ENCODE data around the gene RPS6KA5. TPM values are rescaled to one million over a fixed set of nuclear protein-coding genes. Genes with fewer than 3 reads are reported as not detected.
A peak's percentile ranks its signal among the peaks of the same experiment; 100 is the strongest.
"Not testable (repeated sequence)": the region's sequence is repeated elsewhere in the genome, so short reads cannot be mapped to it uniquely, and the experiment has no call there.

The RPS6KA5 gene
- total and polyA plus RNA-seq, 10 donors, result 1.4 to 17.8 (median 8.5) TPM

GRCh38 chr14:91092073-91092472, 31.6 kb upstream of the RPS6KA5 start:
- Histone ChIP-seq H3K4me1 (peaks cover 0 to 13% (median 0%) of the 10 kb centered on the region in 6 donors), H3K9me3 (no peaks in the 10 kb centered on the region), H3K36me3 (no peaks in the 10 kb centered on the region), H3K27me3 (replicated peaks in 1 of 7) (no peaks in the 10 kb centered on the region), H3K27ac (no peak overlapping the region), H3K4me3 (no peak overlapping the region)
- TF ChIP-seq POLR2AphosphoS5 (IDR thresholded peaks at IDR 0.05) (no peak), POLR2A (IDR thresholded peaks at IDR 0.05) (no peak), CTCF (IDR thresholded peaks at IDR 0.05 in 8 of 11, conservative IDR thresholded peaks at IDR 0.05 in 3 of 11) (no peak)
- intact Hi-C loops (cut with DNase I; ENCODE audit: low total_unique reads), result no loop called here
- DNase-seq, result no peak
- 88 to 93% (median 91%) methylated on average over 3 of the region's 3 CpGs for WGBS, 5 donors

DNA sequence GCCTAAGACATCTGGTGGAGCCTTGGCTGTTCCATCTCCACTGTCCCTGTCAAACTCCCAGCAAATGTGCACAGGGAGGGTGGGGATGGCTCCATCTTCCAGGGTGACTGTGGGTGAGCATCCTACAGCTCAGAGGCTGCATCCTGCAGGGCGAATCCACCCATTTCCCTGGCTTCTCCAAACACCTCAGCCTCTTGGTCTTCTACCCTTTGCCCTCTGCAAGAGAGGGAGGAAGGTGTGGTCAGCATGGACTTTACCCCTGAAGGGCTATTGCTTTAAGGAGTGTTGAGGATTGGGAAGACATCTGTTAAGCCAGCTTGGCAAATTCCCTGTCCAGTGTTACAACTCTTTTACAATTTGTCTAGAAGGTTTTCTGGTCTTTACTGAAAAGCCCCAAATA, 30.3 kb upstream of the RPS6KA5 start:
- WGBS, 5 donors, result 83 to 100% (median 89%) methylated on average over 1 of the region's 1 CpG
- Histone ChIP-seq H3K36me3 (no peaks in the 10 kb centered on the region), H3K27me3 (replicated peaks in 1 of 7) (no peaks in the 10 kb centered on the region), H3K4me3 (no peak overlapping the region), H3K9me3 (no peaks in the 10 kb centered on the region), H3K27ac (no peak overlapping the region), H3K4me1 (peaks cover 0 to 17% (median 0%) of the 10 kb centered on the region in 6 donors)
- DNase-seq, result no peak
- intact Hi-C loops (cut with DNase I; ENCODE audit: low total_unique reads), result no loop called here
- TF ChIP-seq POLR2AphosphoS5 (IDR thresholded peaks at IDR 0.05), result no peak
- TF ChIP-seq CTCF (IDR thresholded peaks at IDR 0.05 in 8 of 11, conservative IDR thresholded peaks at IDR 0.05 in 3 of 11), result no peak
- TF ChIP-seq POLR2A (IDR thresholded peaks at IDR 0.05), result no peak

- no peaks in the 10 kb centered on the region for H3K36me3 ChIP-seq
- no peak overlapping the region for H3K4me3 ChIP-seq
- H3K27ac ChIP-seq, result no peak overlapping the region
- H3K27me3 ChIP-seq (replicated peaks in 1 of 7), result no peaks in the 10 kb centered on the region
- H3K9me3 ChIP-seq, result no peaks in the 10 kb centered on the region
- WGBS, 5 donors, result 75 to 85% (median 79%) methylated on average over 7 of the region's 7 CpGs
- no peak for DNase-seq
- intact Hi-C loops (cut with DNase I; ENCODE audit: low total_unique reads), result no loop called here
- H3K4me1 ChIP-seq, result peaks cover 0 to 17% (median 0%) of the 10 kb centered on the region in 6 donors
- TF ChIP-seq POLR2A (IDR thresholded peaks at IDR 0.05) (no peak), POLR2AphosphoS5 (IDR thresholded peaks at IDR 0.05) (no peak), CTCF (IDR thresholded peaks at IDR 0.05 in 8 of 11, conservative IDR thresholded peaks at IDR 0.05 in 3 of 11) (no peak)
Measured at GRCh38 chr14:91089958-91090535, 29.6 kb upstream of the RPS6KA5 start.

- Histone ChIP-seq H3K27me3 (replicated peaks in 1 of 7) (no peaks in the 10 kb centered on the region), H3K27ac (peak overlapping the region in 1 of 8 donors; percentile 75), H3K4me3 (no peak overlapping the region), H3K9me3 (no peaks in the 10 kb centered on the region), H3K36me3 (no peaks in the 10 kb centered on the region), H3K4me1 (peaks cover 0 to 17% (median 0%) of the 10 kb centered on the region in 6 donors)
- TF ChIP-seq POLR2A (IDR thresholded peaks at IDR 0.05) (no peak), POLR2AphosphoS5 (IDR thresholded peaks at IDR 0.05) (no peak), CTCF (IDR thresholded peaks at IDR 0.05 in 8 of 11, conservative IDR thresholded peaks at IDR 0.05 in 3 of 11) (no peak)
- DNase-seq, result no peak
- intact Hi-C loops (cut with DNase I; ENCODE audit: low total_unique reads), result no loop called here
- 80 to 91% (median 87%) methylated on average over 5 of the region's 5 CpGs for WGBS, 5 donors
Measured at GRCh38 chr14:91088585-91089235, 28.3 kb upstream of the RPS6KA5 start.

- H3K27ac ChIP-seq, result peak overlapping the region in 2 of 8 donors; percentile 18 to 75
- H3K36me3 ChIP-seq; DNase-seq; H3K9me3 ChIP-seq; intact Hi-C loops (cut with DNase I; ENCODE audit: low total_unique reads); H3K27me3 ChIP-seq (replicated peaks in 1 of 7): not testable (repeated sequence)
- H3K4me3 ChIP-seq, result peak overlapping the region in 1 of 8 donors; percentile 3
- 74 to 86% (median 79%) methylated on average over 5 of the region's 5 CpGs for WGBS, 5 donors
- H3K4me1 ChIP-seq, result peaks cover 0 to 17% (median 0%) of the 10 kb centered on the region in 6 donors
Measured at GRCh38 chr14:91087470-91087869, 27.0 kb upstream of the RPS6KA5 start.
